EL (cell line): ENCODE results near the gene NDUFAF8.

Experiments
- DNase-seq: peaks from one replicate; pipeline ENCODE4 v3.0.0-alpha.2; 2016

Gene NDUFAF8

DNA sequence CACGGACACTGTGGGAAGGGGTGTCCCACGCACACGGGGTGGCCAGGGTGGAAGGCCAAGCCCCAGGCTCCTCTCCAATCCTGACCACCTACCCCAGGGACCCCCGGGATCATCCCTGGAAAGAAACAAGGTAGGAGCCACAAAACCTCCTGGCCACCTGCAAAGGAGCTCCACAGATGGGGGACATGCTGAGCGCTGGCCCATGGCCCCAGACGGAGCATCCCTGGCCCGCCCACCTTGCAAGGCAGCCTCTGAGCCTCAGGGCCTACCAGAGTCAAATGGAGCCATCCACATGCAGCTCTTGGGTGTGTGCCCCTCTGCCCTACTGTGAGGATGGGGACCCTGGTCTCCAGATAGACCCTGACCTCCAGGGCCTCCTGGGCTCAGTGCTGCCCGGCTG lies 39.7 kb downstream of the NDUFAF8 start:
- no peak for DNase-seq

DNA sequence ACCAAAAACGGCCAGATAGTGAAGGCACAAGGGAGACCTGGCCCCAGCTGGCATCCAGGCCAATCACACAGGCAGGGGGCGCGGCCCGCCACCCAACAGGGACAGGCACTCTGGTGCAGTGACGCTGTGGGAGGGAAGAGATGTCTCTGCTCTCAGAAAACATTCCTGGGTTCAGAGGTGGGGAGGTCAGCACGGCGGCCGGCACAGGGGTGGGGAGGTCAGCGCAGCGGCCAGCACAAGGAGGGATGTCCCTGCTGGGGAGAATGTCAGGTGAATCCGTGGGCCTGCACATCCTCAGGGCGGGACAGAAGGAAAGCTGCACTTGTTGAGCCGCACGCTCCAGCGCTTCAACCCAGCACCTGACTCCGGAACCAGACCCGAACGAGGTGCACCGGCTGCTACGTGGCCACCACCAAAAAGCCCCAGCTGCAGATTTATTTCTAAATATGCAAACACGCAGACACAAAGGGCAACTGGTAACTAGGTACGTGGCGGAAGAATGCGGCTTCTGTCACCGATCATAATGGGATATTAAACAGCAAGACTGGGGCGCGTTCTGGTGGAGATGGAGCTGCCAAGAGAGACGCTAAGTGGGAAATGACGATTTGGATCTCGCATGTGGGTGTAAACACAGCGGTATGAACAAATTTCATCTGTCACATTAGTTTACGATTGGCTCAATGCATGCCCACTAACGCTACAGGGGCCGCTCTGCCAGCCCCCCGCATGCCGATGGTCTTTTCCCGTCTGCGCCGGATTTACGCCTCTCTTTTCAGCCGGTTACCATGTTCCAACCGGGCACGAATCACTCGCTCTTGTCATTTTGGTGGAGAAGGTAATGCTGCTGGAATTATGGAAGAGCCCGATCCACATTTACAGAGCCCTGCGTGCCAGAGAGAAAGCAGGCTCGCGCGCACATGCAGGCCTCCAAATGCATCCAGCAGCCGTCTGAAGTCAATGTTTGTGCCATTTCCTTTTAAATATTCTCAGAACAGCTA lies 40.5 kb downstream of the NDUFAF8 start:
- no peak for DNase-seq

DNA sequence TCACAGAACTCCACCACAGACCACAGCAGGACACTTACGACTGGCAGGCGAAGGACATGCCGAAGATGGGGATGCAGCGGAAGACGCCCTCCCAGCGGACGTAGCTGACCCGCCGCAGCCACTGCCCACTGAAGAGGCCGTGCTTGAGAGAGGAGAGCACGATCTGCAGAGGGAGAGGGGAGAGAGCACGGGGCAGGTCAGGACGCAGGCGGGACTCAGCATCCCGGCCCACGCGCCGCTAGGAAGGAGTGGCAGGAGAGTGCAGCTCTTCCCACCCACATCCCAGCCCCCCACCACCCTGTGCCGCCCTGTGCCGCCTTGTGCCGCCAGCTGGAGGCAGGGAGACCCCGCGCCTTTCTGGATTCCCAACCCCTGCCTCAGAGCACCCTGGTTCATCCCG lies 41.5 kb downstream of the NDUFAF8 start:
- DNase-seq, result no peak

DNA sequence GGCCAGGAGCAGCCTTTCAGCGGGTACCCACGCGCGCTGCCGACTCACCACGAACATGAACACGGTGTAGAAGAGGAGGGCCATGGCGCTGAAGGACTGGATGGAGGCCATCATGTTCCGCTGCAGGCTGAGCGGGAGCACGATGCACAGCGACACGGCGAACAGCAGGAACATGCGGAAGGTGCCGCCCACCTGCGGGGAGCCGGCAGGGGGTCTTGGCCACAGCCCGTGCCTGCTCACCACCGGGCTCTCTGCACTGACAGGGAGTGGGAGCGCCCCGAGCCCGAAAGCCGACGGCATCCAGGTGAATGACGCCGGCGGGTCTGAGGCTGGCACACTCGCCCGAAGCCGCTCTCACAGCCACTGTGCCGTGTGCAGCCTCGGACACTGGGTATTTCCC lies 43.0 kb downstream of the NDUFAF8 start:
- no peak for DNase-seq

DNA sequence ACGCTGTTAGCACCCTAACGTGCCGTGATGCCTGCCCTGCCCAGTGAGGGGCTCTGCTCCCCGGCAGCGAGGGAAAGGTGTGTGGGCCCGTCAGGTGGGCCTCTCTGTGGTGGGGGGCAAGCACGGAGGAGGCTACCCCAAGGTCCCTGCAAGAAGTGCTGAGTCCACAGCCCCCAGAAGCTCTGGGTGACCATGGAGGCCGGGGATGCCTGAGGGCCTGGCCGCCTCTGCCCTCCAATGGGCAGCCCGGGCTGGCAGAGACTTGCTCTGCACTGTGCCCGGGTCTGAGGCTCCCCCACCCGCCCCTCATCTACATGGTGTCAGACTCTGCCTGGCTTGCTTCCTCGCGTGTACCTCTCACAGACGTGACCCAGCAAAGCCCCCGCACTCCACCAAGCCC lies 43.8 kb downstream of the NDUFAF8 start:
- no peak for DNase-seq

GRCh38 chr17:81285179-81285878 lies 46.2 kb downstream of the NDUFAF8 start:
- DNase-seq, result peak; percentile 58

DNA sequence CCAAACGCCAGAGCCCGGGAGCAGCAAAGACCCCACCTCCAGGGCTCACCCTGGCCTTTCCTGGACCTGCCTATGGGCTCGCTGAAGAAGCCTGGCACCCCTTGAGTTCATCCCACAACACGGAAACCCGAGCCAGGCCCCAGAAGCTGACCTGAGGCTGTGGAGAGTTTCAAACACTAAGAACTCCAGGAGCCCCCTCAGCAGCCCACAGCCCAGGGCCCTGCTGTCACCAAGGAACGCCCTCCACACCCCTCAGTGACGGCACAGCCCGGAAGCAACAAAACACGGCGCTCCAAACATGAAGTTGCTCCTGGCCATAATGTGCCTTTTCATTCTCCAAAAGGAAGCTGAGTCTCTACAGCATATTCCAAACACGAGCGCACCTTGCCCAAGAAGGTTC lies 46.8 kb downstream of the NDUFAF8 start:
- DNase-seq, result no peak

DNA sequence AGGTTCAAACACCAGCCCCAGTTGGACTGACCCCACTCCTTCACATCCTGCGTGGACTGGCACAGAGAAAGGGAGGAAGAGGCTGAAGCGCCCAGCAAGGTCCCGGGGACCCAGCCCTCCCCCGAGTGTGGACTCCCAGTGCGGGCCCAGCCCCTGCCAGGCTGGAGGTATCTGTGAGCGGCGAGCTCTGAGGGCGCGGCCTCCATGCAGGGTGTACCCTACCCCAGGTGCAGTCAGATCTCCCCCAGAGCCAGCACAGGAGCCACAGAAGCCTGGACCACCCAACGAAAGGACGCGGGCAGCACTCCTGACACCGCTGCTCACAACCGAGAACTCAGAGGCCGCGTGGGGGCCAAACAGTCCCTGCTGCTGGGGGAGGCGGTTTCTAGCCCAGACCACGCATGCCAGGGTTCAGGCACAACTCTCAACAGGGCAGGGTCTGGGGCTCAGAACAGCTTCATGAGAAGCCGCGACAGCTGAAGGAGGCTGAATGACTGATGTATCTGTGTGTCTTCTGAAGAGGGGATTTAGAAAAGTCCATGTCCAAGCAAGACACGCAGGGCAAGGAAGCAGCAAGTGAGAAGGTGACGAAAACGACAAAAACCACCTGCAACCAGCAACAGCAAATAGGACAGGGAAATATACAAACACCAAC lies 47.5 kb downstream of the NDUFAF8 start:
- DNase-seq, result no peak

GRCh38 chr17:81287152-81287551 lies 48.0 kb downstream of the NDUFAF8 start:
- no peak for DNase-seq

DNA sequence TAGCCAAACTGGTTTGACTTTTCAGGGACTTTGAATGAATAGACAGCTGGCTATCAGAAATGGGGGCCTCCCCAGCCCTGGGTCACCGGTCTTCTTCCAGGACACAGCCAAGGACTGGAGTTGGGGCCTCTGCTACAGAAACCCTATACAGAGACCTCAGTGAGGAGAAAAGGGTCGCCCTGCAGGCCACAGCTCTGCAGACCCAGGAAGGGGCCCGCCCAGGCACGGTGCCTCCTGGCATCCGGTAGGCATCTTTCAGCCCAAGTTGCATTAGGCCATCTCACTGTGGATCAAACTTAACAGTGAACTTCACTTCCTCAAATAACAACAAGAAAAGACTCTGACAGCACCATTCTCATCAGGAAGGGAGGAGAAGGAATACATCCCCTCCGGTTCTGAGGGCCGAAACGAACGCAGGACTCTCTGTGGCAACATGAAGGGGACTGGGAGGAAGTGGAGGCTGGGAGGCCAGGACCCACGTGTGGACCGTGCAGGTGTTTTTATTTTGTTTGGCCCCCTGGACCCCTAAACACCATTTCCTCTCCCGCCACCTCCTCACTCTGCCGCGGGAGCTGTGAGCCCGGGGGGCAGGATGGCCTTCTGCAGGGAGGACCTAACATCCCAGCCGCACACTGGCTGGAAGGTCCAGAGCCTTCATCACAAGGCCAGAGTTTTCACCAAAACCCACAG lies 48.8 kb downstream of the NDUFAF8 start:
- DNase-seq, result no peak

GRCh38 chr17:81288715-81289114 lies 49.6 kb downstream of the NDUFAF8 start:
- no peak for DNase-seq

DNA sequence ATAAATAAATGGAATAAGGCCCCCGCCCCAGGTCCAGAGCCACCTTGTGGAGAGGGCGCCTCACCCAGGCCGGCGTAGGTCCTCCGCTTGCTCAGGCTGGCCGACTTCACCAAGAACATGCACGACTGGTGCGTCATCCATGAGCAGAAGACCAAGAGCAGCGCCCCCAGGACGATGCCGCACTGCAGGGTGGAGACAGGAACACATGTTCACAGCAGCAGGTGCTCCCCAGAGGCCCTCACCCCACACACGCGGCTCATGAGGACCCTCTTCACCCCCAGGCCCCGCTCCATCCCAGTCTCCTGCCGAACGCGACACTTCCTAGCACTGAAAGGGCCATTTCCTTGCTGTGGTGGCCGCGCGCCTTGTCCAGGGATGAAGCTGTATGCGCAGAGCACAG lies 50.5 kb downstream of the NDUFAF8 start:
- DNase-seq, result no peak

- no peak for DNase-seq
Observed at GRCh38 chr17:81290230-81290629, 51.1 kb downstream of the NDUFAF8 start.
